Activated CD4-positive, alpha-beta memory T cell treated with anti-CD3 and anti-CD28 coated beads for 36 hours (primary cell): ENCODE results near the gene ERICH2. TPM values are rescaled to one million over a fixed set of nuclear protein-coding genes. Genes with fewer than 3 reads are reported as not detected.

Experiments
- CTCF ChIA-PET: fragments of 350-600 bp; sonication (Branson Sonifier 250); formaldehyde crosslinking; loops from one replicate; lab custom pipeline; 2021; ENCODE audit warnings: antibody characterized with exemption, inconsistent platforms; lab: Charles Lee
- POLR2A ChIA-PET: fragments of 350-600 bp; sonication (Branson Sonifier 250); formaldehyde crosslinking; loops from one replicate; lab custom pipeline; 2021; ENCODE audit warnings: antibody characterized with exemption; lab: Charles Lee
- DNase-seq: peaks from one replicate; pipeline ENCODE4 v3.0.0-alpha.2; 2020
- H3K27ac Mint-ChIP-seq: one replicate; pipeline ENCODE4 v1.8.0; 2021; ENCODE audit warnings: mixed read lengths
- H3K27me3 Mint-ChIP-seq: one replicate; pipeline ENCODE4 v1.8.0; 2021; ENCODE audit warnings: mixed read lengths
- H3K36me3 Mint-ChIP-seq: one replicate; pipeline ENCODE4 v1.8.0; 2021; ENCODE audit warnings: mixed read lengths
- H3K4me1 Mint-ChIP-seq: one replicate; pipeline ENCODE4 v1.8.0; 2021; ENCODE audit warnings: low read depth, mixed read lengths
- H3K4me3 Mint-ChIP-seq: one replicate; pipeline ENCODE4 v1.8.0; 2021; ENCODE audit warnings: mild to moderate bottlenecking, mixed read lengths
- H3K9me3 Mint-ChIP-seq: one replicate; pipeline ENCODE4 v1.8.0; 2021; ENCODE audit warnings: mixed read lengths
- intact Hi-C: fragments of 100-400 bp; cut with micrococcal nuclease; formaldehyde crosslinking; loops from one replicate; pipeline ENCODE4 v1.15.1; 2023
- total RNA-seq, 2 experiments: library from RNA; stranded (reverse); gene quantifications; one replicate each; pipeline ENCODE4 v1.2.3, GENCODE V29; 2021

Gene ERICH2
- total RNA-seq, 2 experiments from 2014 or later, result not detected

DNA sequence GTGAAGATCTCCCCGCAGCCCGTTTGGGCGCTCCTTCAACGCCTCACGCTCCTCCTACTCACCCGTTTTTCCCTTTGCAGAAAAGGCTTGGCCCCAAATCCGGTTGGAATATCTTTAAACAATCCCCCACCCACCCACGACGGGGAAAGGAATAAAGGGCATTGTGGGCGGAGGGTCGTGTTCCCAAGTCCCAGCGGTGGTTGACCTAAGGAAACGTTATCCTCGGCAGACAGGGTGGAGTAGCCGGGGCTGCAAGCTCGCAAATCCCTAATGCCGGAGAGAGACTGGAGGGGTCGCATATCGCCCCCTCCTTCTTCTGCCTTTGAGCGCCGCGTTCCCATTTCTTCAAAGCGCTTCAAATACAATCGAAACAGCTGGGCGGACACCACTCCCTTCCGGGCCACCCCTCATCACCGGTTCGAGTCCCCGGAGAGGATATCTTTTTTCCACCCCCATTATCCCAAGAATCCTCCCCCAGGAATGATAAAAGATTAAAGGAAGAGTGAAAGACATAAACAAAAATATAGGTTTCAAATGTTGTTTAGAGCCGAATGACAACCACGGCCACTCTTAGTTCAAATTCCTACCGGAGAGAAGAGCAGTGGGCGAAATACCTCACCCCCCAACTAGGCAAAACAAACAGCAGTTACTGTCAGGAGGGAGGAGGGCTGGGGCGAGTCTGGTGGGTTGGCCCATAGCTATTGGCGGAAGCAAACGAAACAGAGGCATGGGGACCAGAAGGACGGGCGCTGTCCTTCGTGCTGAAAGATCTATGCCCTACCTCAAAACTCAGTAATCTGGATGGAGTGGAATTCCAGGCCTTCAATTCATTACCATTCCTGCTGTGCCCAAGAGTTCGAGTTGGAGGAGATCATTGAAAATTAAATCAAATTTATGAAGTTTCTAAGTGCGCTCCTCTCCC lies 43.7 kb downstream of the ERICH2 start:
- H3K27me3 Mint-ChIP-seq, result peaks cover 60% of the 10 kb centered on the region
- DNase-seq, result peak; percentile 48
- no peaks in the 10 kb centered on the region for H3K9me3 Mint-ChIP-seq
- CTCF ChIA-PET, result interaction anchor here (0.7 to 4.8 kb wide), 31 partner anchors 8 to 992 kb away, joined by 3 to 40 read pairs (median 4); partner anchors contain the start of genes ERICH2 and SP5
- peaks cover 2% of the 10 kb centered on the region for H3K36me3 Mint-ChIP-seq
- peaks cover 35% of the 10 kb centered on the region for H3K4me1 Mint-ChIP-seq
- intact Hi-C loops, result loop anchor here (2.0 to 10.0 kb wide), 3 partner anchors 489 to 879 kb away; no protein-coding TSS in a partner anchor
- H3K27ac Mint-ChIP-seq, result no peak overlapping the region
- POLR2A ChIA-PET, result no interaction called here
- H3K4me3 Mint-ChIP-seq, result no peak overlapping the region

- peaks cover 37% of the 10 kb centered on the region for H3K4me1 Mint-ChIP-seq
- no peak overlapping the region for H3K4me3 Mint-ChIP-seq
- H3K27ac Mint-ChIP-seq, result no peak overlapping the region
- H3K9me3 Mint-ChIP-seq, result no peaks in the 10 kb centered on the region
- peaks cover 64% of the 10 kb centered on the region for H3K27me3 Mint-ChIP-seq
- ChIA-PET CTCF (interaction anchor here (0.7 to 4.8 kb wide), 16 partner anchors 8 to 993 kb away, joined by 3 to 40 read pairs (median 14); partner anchors contain the start of gene SP5), POLR2A (no interaction called here)
- no peak for DNase-seq
- peaks cover 2% of the 10 kb centered on the region for H3K36me3 Mint-ChIP-seq
- intact Hi-C loops, result loop anchor here (1.0 to 10.0 kb wide), 3 partner anchors 405 to 880 kb away; no protein-coding TSS in a partner anchor
Measured at GRCh38 chr2:170814533-170815230, 44.5 kb downstream of the ERICH2 start.

DNA sequence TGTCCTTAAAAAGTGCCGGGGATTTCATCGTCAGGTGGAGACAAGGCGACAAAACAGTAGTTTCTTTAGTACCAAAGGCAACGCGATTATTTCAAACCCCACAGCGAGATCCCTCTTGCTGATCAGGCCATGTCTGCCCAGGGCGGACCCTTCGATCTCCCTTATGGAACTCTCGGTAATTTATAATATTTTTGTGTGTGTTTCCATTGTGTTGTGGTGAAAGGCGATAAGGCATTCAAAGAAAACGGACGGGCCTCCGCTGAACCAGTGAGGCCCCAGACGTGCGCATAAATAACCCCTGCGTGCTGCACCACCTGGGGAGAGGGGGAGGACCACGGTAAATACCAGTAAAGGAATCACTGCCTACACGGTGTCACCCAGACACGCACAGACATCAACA lies 45.1 kb downstream of the ERICH2 start:
- DNase-seq, result no peak
- intact Hi-C loops, result loop anchor here (1.0 to 10.0 kb wide), 3 partner anchors 406 to 881 kb away; no protein-coding TSS in a partner anchor
- Mint-ChIP-seq H3K36me3 (peaks cover 2% of the 10 kb centered on the region), H3K9me3 (no peaks in the 10 kb centered on the region), H3K27ac (peak overlapping the region; percentile 11), H3K4me3 (peak overlapping the region; percentile 64), H3K4me1 (peaks cover 37% of the 10 kb centered on the region), H3K27me3 (peaks cover 65% of the 10 kb centered on the region)
- CTCF ChIA-PET, result interaction anchor here (0.6 to 3.1 kb wide), 17 partner anchors 10 to 1894 kb away, joined by 3 to 22 read pairs (median 5); partner anchors contain the start of gene SP5
- POLR2A ChIA-PET, result no interaction called here

DNA sequence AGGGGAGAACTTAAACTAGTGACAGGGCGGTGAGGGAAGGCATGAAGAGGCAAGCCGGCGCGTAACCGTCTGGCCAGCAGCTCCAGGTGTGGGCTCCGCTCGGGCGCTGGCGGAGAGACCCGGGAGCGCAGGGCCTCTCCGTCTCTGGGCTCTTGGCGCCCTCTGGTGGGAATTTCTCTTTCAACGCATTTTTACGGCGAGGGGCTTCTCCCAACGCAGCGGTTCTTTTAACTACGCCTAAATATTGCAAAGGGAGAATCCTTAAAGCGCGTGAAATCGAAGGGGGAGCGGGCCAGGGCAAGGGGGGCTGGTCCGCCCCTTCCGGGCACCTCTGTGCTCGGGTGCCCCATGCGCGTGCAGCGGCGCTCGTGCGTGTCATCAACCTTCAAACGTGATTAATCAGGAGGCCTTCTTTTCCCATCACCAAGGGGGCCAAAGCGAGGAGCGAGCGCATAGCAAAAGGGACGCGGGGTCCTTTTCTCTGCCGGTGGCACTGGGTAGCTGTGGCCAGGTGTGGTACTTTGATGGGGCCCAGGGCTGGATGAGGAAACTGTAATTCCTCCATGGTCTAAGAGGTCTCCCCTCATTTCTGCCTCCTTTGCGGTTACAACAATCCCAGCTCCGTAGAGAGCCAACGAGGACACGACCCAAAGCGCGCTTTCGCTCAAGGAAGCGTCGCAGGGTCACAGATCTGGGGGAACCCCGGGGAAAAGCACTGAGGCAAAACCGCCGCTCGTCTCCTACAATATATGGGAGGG lies 45.7 kb downstream of the ERICH2 start:
- H3K27ac Mint-ChIP-seq, result peak overlapping the region; percentile 11
- CTCF ChIA-PET, result interaction anchor here (0.6 to 3.1 kb wide), 26 partner anchors 9 to 1893 kb away, joined by 3 to 22 read pairs (median 4); partner anchors contain the start of gene SP5
- POLR2A ChIA-PET, result interaction anchor here (0.8 kb wide), 1 partner anchor 446 kb away, joined by 3 read pairs; no protein-coding TSS in a partner anchor
- H3K27me3 Mint-ChIP-seq, result peaks cover 72% of the 10 kb centered on the region
- peaks cover 2% of the 10 kb centered on the region for H3K36me3 Mint-ChIP-seq
- DNase-seq, result peak; percentile 78
- peak overlapping the region; percentile 64 for H3K4me3 Mint-ChIP-seq
- intact Hi-C loops, result loop anchor here (1.0 to 10.0 kb wide), 7 partner anchors 45 to 881 kb away; partner anchors contain the start of genes ERICH2 and SP5
- H3K9me3 Mint-ChIP-seq, result no peaks in the 10 kb centered on the region
- peaks cover 43% of the 10 kb centered on the region for H3K4me1 Mint-ChIP-seq

DNA sequence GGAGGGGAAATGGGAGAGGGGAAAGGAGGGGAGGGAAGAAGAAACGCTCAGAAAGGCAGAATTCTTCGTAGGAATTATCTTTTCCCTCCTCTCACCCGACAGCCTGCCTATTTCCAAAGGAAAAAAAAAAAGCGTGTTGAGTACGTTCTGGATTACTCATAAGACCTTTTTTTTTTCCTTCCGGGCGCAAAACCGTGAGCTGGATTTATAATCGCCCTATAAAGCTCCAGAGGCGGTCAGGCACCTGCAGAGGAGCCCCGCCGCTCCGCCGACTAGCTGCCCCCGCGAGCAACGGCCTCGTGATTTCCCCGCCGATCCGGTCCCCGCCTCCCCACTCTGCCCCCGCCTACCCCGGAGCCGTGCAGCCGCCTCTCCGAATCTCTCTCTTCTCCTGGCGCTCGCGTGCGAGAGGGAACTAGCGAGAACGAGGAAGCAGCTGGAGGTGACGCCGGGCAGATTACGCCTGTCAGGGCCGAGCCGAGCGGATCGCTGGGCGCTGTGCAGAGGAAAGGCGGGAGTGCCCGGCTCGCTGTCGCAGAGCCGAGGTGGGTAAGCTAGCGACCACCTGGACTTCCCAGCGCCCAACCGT lies 46.4 kb downstream of the ERICH2 start, which contains the start of gene GAD1:
Gene GAD1, plus strand, starts transcription at position 384 of the 589 bp plus-strand sequence. CDS start 1,705 bp downstream, outside the sequence.
- Mint-ChIP-seq H3K4me3 (peak within 1 kb of the TSS; percentile 64), H3K4me1 (peaks cover 49% of the 10 kb centered on the region), H3K9me3 (no peaks in the 10 kb centered on the region), H3K36me3 (peaks cover 2% of the 10 kb centered on the region), H3K27ac (no peak within 1 kb of the TSS), H3K27me3 (peaks cover 77% of the 10 kb centered on the region)
- DNase-seq, result peak; percentile 77
- CTCF ChIA-PET, result interaction anchor here (0.6 to 3.1 kb wide), 26 partner anchors 9 to 1338 kb away, joined by 3 to 22 read pairs (median 4); partner anchors contain the start of gene SP5
- POLR2A ChIA-PET, result interaction anchor here (0.8 kb wide), 1 partner anchor 447 kb away, joined by 3 read pairs; no protein-coding TSS in a partner anchor
- intact Hi-C loops, result loop anchor here (1.0 to 10.0 kb wide), 5 partner anchors 46 to 882 kb away; partner anchors contain the start of genes ERICH2 and SP5

- intact Hi-C loops, result loop anchor here (2.0 to 10.0 kb wide), 3 partner anchors 47 to 883 kb away; partner anchors contain the start of gene ERICH2
- Mint-ChIP-seq H3K27ac (no peak overlapping the region), H3K4me3 (peak overlapping the region; percentile 64)
Measured at GRCh38 chr2:170817093-170818035, 47.2 kb downstream of the ERICH2 start.

GRCh38 chr2:170818036-170818751 lies 48.0 kb downstream of the ERICH2 start:
- peaks cover 83% of the 10 kb centered on the region for H3K27me3 Mint-ChIP-seq
- intact Hi-C loops, result loop anchor here (10.0 kb wide), 1 partner anchor 883 kb away; no protein-coding TSS in a partner anchor
- peaks cover 60% of the 10 kb centered on the region for H3K4me1 Mint-ChIP-seq
- peak; percentile 19 for DNase-seq
- H3K27ac Mint-ChIP-seq, result no peak overlapping the region
- no peaks in the 10 kb centered on the region for H3K9me3 Mint-ChIP-seq
- peaks cover 2% of the 10 kb centered on the region for H3K36me3 Mint-ChIP-seq
- POLR2A ChIA-PET, result no interaction called here
- CTCF ChIA-PET, result interaction anchor here (0.9 to 1.6 kb wide), 5 partner anchors 55 to 387 kb away, joined by 3 to 7 read pairs (median 3); partner anchors contain the start of genes GORASP2 and SP5
- H3K4me3 Mint-ChIP-seq, result peak overlapping the region; percentile 64

More at GRCh38 chr2:170817093-170818035, 47.2 kb downstream of the ERICH2 start:
- peaks cover 56% of the 10 kb centered on the region for H3K4me1 Mint-ChIP-seq
- CTCF ChIA-PET, result interaction anchor here (0.6 to 2.7 kb wide), 20 partner anchors 8 to 1339 kb away, joined by 3 to 22 read pairs (median 4); partner anchors contain the start of gene SP5
- peaks cover 84% of the 10 kb centered on the region for H3K27me3 Mint-ChIP-seq
- POLR2A ChIA-PET, result no interaction called here
- H3K36me3 Mint-ChIP-seq, result peaks cover 2% of the 10 kb centered on the region
- H3K9me3 Mint-ChIP-seq, result no peaks in the 10 kb centered on the region
- peak; percentile 30 for DNase-seq

DNA sequence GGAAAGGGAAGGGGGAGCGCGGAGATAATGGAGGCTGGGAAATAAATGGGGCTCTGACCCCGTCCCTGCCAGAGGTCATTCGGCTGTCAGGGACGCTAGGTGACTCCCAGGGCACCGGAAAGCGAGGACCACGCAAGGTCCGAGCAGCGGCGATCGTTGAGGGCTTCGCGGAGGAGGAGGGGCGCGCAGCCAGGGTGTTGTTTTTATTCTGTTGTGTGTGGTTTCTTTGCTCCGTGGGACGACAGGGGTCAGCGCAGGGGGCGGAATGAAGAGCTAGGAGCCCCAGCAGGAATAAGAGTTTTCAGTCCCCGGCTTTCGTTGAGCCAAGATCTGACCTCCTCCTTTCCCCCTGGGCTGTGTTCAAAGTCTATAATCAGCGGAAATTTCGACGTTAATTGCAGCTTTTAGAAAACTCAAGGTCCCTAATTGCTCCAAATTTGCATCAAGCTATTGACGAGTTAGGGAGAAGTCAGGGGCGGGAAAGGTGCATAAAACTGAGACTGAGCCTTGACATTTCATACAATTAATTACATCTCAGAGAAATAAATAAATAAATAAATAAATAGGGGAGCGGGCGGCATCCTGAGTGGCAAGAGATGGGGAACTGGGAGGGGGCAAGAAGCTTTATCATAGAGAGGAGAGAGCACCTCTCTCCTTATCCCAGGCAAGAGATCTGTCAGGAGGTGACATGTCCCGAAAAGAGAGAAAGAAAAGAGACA lies 48.7 kb downstream of the ERICH2 start:
- Mint-ChIP-seq H3K9me3 (no peaks in the 10 kb centered on the region), H3K36me3 (peaks cover 2% of the 10 kb centered on the region), H3K27me3 (peaks cover 78% of the 10 kb centered on the region), H3K27ac (no peak overlapping the region), H3K4me1 (peaks cover 56% of the 10 kb centered on the region), H3K4me3 (peak overlapping the region; percentile 64)
- POLR2A ChIA-PET, result no interaction called here
- no peak for DNase-seq
- intact Hi-C loops, result loop anchor here (10.0 kb wide), 1 partner anchor 884 kb away; no protein-coding TSS in a partner anchor
- CTCF ChIA-PET, result interaction anchor here (0.6 to 1.6 kb wide), 6 partner anchors 54 to 560 kb away, joined by 3 to 7 read pairs (median 3); partner anchors contain the start of genes GORASP2 and SP5
